ENCODE data around the gene C5.
A peak's percentile ranks its signal among the peaks of the same experiment; 100 is the strongest.

The C5 gene

GRCh38 chr9:120938851-120939250 is 111.2 kb downstream of the C5 start:
- DNase-seq = no peak

DNA sequence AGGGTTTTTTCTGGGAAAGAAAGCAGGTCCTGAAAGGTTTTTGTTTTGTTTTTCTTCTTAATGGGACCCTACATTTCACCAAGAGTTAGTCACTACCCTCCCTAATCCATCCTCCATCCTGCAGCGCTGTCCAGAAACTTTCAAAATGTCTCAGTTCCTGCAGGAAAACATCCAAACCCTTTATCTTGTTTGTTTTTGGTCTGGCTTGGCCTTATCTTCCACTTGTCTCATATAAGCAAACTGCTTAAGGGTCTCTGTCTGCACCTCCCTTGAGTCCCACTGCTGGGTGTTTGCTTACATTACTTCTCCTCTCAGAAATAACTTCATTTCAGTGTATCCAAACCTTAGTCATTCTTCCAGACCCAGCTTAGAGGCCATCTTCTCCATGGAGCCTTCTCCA is 112.5 kb downstream of the C5 start:
- no peak for DNase-seq

DNA sequence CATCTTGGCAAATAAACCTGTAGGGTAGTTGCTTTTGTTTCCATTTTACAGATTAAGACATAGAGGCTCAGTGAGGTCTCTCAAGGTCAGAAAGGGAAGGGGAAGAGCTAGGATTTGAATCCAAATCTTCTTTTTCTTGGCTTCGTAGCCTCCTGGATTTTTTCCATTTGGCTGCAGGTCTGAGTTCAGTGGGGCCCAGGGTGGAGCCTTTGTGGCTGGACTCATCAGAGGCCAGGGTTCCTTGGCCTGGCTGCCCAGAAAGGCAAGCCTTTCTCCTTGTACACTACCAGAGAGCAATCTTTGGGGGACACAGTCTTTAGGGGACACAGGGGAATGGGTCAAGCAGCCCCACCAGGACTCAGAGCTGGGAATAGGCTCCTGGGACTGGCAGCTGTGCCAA is 112.9 kb downstream of the C5 start:
- no peak for DNase-seq

- no peak for DNase-seq
These were observed 113.3 kb downstream of the C5 start for GRCh38 chr9:120936764-120937122.

GRCh38 chr9:120936011-120936763 is 113.9 kb downstream of the C5 start:
- DNase-seq = peak; percentile 92

DNA sequence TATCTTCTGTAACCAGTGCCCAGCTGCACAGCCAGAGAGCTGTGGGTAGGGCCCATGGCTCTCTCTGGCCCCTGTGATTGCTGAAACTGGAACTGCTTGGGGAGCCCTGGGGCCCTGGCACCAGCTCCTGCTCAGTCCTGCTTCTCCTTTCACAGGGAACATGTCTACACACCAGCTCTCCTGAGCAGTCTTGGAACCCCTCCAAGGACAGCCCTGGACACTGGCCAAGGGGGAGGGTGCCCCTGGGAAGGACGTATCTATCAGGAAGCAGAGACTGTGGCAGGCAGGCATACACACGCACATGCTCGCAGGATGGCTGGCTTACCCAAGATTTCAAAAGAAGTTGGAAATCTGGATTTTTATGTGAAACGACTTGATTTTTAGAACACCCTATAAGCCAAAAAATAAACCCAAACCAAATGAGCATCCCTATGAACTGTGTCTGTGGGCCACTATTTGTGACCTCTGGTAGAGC is 114.7 kb downstream of the C5 start:
- peak; percentile 29 for DNase-seq

DNA sequence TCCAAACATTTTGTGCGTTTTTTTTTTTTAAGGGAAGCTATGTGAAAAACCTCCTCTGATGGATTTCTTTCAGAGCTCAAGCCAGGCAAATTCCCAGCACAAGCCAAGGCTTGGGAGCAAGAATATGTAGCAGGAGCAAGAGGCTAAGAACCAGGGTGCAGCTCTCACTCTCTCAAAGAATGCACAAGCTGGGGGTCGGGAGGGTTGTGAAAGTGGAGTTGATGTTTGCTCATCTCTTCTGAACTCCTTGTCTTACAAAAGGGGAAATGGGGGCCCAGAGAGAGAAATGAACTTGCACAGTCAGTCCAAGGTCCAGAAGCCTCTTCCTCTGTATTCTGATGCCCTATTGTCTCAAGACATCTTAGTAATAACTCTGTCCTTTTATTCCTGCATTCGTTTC is 115.8 kb downstream of the C5 start:
- DNase-seq = peak; percentile 34

DNA sequence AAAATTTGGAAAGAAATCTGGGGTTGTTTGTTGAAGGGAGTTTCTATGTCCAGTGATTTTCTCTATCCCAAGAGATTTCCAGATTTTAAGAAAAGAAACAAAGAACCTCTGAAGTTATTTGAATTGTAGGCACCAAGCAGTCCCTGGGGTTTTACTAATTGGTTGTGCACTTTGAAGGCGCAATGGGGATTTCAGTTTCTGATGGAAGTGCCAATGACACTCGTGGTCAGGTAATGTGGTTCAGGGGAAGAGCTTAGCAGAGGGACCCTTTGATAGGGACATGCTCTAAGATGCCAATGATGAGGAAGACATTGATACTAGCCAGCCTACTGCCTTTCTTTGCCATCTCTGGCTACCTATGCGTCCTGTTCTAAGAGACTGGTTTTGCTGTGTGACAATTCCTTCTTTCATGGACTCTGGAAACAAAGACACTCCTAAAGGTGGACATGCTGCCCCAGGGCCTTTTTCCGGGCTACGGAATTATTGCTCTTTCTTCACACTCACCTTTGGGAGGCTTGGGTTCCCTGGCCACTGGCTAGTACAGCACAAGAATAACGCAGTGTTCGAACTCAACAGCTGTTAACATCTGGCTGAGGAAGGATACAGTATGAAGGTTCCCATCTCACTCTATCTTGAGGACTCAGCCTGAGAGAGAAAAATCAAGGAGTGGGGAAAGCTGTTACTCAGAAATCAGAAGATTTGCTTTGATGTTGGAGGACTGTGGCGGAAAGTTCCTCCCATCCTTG is 116.6 kb downstream of the C5 start:
- DNase-seq = peak; percentile 39

GRCh38 chr9:120932086-120932823 is 117.8 kb downstream of the C5 start:
- DNase-seq = peak; percentile 23

DNA sequence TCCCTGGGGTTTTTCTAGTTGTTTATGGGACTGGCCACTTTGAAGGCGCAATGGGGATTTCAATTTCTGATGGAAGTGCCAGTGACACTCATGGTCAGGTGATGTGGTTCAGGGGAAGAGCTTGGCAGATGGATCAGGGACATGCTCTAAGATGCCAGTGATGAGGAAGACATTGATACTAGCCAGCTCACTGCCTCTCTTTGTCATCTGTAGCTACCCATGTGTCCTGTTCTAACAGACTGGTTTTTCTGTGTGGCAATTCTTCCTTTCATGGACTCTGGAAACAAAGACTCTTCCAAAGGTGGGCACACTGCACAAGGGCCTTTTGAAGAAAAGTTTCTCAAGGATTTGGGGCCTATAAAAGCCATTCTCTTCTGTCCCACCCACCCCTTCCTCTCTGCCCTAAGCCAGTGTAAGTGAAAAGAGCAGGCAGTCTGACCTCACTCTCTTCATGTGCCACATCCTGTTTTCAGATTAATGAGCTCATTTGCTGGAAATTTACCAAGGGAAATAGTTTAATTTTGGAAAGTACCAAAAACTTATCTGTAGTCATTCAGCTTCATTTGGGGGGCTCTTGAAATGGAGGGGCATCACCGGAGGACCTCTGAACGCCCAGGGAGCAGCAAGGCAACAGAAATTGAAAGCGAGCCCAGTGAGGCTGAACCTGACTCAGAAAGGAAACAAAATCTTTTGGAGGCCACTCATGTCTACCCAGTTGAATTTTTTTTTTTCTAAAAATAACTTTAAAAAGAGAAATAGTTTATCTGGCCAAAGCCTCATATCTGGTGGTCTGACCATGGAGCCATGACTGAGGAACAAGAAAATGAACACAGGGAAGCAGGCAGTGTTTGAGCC is 118.6 kb downstream of the C5 start:
- DNase-seq = peak; percentile 14

DNA sequence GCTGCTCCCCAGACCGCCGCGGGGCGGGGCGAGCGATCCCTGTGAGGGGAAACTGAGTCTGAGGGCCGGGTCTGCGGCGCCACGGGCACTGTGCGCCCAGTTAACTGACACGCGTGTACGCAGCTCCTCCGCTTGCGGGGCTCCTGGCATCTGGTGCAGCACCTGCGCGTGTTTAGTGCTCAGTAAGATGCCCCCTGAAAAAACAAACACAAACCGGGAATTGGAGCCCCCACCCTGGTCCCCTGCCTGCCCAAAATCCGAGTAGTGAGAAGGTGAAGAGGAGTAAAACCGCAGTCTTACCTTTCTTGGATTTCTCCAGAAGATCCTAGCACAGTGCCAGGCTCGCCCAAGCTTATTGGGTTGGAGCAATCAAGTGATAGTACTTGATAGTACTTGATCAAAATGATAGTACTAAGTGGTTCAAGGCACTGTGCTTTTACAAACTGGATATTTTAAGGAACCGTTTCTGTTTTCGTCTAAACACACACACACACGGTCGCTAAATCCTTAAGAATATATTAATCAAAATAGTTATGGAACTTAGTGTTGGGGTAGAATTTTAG is 120.8 kb downstream of the C5 start:
- no peak for DNase-seq

DNA sequence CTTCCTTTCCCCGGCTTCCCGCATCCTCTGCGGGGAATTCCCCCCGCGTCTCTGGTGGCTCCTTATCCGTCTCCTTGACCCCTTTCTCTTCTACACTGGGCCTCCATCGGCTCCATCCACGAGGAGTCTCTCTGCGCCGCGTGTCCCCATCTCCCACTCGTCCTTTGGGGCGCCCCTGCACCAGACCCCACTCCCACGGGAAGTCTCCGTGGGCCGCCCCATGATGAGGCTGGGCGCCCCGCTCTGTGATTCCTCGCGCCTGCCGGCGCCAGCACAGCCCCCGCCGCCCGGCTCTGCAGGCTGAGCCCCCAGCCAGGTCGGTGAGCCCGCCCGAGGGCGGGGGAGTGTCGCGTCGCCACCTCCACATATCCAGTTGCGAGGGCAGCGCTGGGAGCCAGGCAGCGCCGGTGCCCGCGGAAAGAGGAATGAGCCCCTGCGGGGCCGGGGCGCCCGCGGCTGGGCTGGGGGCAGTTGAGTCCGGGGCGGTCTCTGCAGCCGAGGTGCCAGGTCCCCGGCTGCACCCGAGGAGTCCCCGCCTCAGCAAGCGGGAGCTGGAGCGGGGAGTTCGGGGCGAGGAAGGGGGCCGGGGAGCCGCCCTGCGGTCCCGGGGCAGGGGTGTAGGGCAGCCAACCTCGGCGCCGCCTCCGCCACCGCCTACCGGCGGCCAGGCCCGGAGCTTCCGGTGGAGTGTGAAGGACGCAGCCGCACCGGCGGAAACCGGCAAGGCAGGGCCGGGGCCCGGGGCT is 121.4 kb downstream of the C5 start:
- peak; percentile 81 for DNase-seq

DNA sequence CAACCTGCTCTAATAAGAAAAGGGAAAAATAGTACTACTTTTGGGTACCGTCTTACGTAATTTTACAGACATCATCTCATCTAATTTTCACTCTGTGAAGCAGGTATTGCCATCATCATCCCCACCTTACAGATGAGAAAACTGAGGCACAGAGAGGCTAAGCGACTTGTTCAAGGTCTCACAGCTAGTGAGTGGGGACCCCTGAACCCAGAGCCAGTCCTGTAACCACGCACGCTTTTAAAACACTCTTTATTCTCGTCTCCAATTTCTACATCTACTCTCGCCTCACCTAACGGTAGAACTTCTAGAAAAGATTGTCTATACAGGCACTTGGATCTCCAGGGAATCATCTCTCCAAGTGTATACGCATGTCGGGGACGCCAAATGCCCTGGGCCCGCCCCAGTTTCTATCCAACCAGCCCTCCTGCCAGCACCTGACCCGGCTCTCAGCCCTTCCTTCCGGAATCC is 122.0 kb downstream of the C5 start:
- DNase-seq = no peak

GRCh38 chr9:120927269-120928014 is 122.6 kb downstream of the C5 start:
- no peak for DNase-seq

- DNase-seq = no peak
These were observed 123.6 kb downstream of the C5 start, which contains the start of gene TRAF1 for GRCh38 chr9:120926397-120926928. TRAF1 (minus strand) TSS chr9:120926796; CDS start chr9:120926075, 721 bp downstream.

DNA sequence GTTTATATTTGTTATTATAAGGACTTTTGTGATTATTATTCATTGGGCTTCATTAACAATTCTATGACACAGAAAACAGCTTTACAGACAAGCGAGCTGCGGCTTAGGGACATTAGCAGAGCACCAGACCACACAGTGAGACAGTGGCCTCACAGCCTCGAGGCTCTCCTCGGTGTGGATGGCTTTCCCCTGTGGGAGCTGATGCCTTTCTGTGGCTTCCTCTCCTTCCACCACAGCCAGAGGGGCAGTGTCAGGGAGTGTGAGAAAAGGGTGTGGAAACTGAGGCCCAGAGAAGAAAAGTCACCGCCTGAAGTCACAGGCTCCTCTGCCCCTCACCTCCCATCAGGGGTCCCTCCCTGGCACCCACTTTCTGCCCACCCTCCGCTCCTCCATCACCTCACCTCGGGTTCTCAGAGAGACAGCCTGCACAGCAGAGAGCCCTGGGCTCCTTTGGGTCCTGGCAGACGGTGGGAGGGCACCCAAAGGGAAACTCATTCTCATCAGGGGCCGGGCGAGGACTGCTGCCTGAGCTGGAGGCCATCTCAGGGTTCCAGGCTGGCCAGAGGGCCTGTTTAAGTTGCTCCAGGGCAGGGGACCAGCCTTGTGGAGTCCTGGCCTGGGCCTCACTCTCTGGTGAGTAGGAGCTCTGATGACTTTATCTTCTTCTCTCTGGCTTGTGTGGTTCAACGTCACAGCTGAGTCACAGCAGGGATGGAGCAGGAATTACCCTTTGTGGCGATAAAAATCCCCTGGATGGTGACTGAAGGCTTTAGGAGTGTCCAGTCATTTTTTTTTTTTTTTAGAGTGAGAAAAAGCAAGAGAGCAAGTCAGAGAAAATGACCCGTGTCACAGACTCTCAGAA is 124.3 kb downstream of the C5 start:
- peak; percentile 73 for DNase-seq

DNA sequence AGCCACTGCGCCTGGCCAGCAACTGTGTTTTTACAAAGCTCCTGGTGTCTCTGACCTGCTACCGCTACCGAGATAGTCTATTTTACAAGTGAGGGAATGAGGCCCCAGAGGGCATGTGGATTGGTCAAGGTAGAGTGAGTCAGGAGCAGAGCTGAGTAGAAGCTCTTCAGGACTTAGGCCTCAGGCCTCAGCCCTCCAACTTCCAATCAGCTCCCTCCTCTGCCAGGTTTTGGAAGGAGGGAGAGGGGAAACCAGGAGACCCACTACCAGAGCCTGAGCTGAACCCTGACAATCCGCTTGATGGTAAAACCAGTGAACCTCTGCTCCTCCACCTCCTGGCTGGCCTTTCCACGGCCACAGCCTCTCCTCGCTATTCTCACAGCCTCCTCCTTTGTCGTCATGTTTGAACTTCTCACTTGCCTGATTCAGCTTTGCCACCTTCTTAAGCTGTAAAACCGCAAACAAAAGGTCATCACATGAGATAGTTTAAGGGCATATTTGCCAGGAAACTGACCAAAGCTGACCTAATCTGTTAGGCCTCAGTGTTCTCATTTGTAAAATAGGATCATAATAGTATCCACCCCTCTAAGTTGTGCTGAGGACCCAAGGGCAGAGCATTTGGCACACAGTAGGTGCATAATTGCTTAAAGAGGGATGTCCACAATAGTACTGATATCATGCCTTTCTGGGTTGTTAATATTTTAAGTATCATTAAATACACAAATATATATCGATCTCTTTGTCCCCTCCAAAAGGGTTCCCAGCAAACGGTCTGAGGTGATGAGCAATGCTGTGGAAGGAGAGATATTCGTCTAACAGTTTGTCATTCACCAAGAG is 125.2 kb downstream of the C5 start:
- DNase-seq = peak; percentile 70

DNA sequence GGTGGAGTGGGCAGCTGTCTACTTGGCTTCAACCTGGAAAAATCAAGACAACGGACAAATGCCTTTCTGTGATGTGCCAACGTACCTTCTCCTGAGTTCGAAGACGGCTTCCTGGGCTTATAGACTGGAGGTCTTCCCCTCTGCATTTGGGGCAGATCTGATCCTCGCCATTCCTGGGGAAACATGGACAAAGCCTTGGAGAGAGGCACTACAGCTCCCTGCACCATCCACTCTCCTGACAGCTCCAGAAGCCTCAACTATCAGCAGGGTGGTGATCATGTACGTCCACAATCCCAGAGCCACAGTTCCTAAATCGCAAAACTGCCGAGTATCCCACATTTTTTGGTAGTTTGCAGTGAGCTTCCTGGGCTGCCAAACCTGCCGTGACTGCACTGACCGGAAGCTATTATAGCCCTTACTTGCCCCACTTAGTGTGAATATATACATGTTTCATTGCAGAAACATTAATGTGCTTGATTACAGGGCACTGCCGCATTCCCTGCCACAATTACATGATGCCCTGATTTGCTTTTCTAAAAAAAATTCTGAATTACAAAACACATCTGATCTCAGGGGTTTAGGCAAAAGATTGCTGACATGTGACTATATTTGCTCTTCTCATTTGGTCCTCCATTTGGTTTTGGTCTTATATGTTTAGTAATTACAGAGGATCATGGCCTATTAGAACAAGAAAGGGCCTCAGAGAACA is 126.3 kb downstream of the C5 start:
- no peak for DNase-seq
